Upper lobe of left lung (tissue), 6 donors: Measurements from ENCODE around the gene LIPC. TPM values are rescaled to one million over a fixed set of nuclear protein-coding genes. Genes with fewer than 3 reads are reported as not detected.
A peak's percentile ranks its signal among the peaks of the same experiment; 100 is the strongest.

Source experiments
- ATAC-seq, 2 donors: fragments of 200-7000 bp; cut with Tn5 transposase; one replicate each; pipeline ENCODE4 v1.9.1; 2022; ENCODE audit warnings: mild to moderate bottlenecking in 2 of 2, moderate library complexity in 2 of 2; ENCODE audit not compliant: low FRiP score in 2 of 2
- DNase-seq, 2 donors: peaks; one replicate each; pipeline ENCODE4 v3.0.0-alpha.2; 2019 to 2020
- H3K27ac ChIP-seq, 4 donors: fragments of 200-600 bp; sonication (generic); one replicate each; pipeline ENCODE4 v1.5.1; 2016 to 2019
- H3K27me3 ChIP-seq, 4 donors: fragments of 200-600 bp; sonication (generic); one replicate each; pipeline ENCODE4 v1.5.1; 2017 to 2019
- H3K36me3 ChIP-seq, 4 donors: fragments of 200-600 bp; sonication (generic); one replicate each; pipeline ENCODE4 v1.5.1; 2016 to 2019
- H3K4me1 ChIP-seq, 4 donors: fragments of 200-600 bp; sonication (generic); one replicate each; pipeline ENCODE4 v1.5.1; 2018 to 2019
- H3K4me3 ChIP-seq, 4 donors: fragments of 200-600 bp; sonication (generic); one replicate each; pipeline ENCODE4 v1.5.1; 2017 to 2019; ENCODE audit warnings: mild to moderate bottlenecking in 2 of 4, moderate library complexity in 1 of 4
- H3K9me3 ChIP-seq, 4 donors: fragments of 200-600 bp; sonication (generic); one replicate each; pipeline ENCODE4 v1.5.1; 2018 to 2019
- CTCF ChIP-seq, 6 experiments: fragments of 450-650 bp in 4 of 6; fragments of 200-600 bp in 2 of 6; sonication (generic) in 2 of 6; IDR thresholded peaks; one replicate each; pipeline ENCODE4 v1.5.1; 2016 to 2019; ENCODE audit warnings: antibody characterized with exemption in 6 of 6
- EP300 ChIP-seq, 4 donors: sonication (generic); formaldehyde crosslinking; IDR thresholded peaks; one replicate each; pipeline ENCODE4 v1.5.1; 2017; ENCODE audit warnings: antibody characterized with exemption in 4 of 4, control low read depth in 2 of 4
- POLR2A ChIP-seq, 4 donors: fragments of 450-650 bp; IDR thresholded peaks; one replicate each; pipeline ENCODE4 v1.5.1; 2016 to 2017; ENCODE audit warnings: antibody characterized with exemption in 4 of 4, mild to moderate bottlenecking in 2 of 4
- POLR2AphosphoS5 ChIP-seq, 2 donors: sonication (generic); formaldehyde crosslinking; IDR thresholded peaks; one replicate each; pipeline ENCODE4 v1.5.1; 2017; ENCODE audit warnings: antibody characterized with exemption in 2 of 2
- WGBS, 2 donors: methylation state at CpG; one replicate each; pipeline ENCODE4 v1.1.5; 2017 to 2018; 5-methylcytosine and 5-hydroxymethylcytosine counted together
- total RNA-seq, 6 donors: library from RNA; depleted of rRNA in 4 of 6; stranded (reverse); fragments of >200 nt in 4 of 6; gene quantifications; one replicate each; pipeline versions ENCODE4 v1.1.0 to v1.2.1, GENCODE V29; 2016 to 2021
- donor health status: DM: no; HTN: no; CAD: no; lungs with moderate emphysema.
- donor health status: DM: no; HTN: yes; CAD: no; lungs with severe emphysema.

The LIPC gene
- total RNA-seq, 6 donors from 2014 or later: 0.40 to 0.89 (median 0.75) TPM; not detected in 2

DNA sequence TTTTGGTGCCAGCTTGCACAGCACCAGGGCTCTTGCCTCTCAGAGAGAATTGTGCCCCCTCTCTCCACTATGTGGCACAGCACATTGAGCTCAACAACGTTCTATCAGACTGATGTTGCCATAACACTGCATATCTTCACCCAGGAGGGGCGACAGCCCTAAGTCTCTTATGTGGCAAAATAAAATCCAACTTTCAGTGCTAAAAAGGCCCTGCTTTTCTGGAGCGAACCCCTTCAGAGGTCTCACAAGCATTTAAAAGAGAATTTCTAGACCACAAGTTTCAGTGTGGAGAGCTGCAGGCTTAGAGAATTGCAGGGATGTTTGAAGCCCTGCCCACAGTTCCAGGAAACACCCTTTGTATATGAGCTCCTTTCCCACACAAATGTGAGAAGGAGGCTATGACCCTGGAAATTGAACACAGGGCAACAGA, 85.5 kb downstream of the LIPC start:
- Histone ChIP-seq H3K4me1 (peaks cover 10 to 29% (median 21%) of the 10 kb centered on the region in 4 donors), H3K4me3 (no peak overlapping the region), H3K36me3 (no peaks in the 10 kb centered on the region), H3K27me3 (no peaks in the 10 kb centered on the region), H3K9me3 (no peaks in the 10 kb centered on the region), H3K27ac (peak overlapping the region; percentile 52 to 82 (median 68))
- WGBS, 2 donors: 70 to 87% methylated on average over 3 of the region's 3 CpGs
- ATAC-seq (no peak), DNase-seq (no peak)
- TF ChIP-seq POLR2A (IDR thresholded peaks at IDR 0.05) (no peak), EP300 (IDR thresholded peaks at IDR 0.05) (no peak), CTCF (IDR thresholded peaks at IDR 0.05) (no peak), POLR2AphosphoS5 (IDR thresholded peaks at IDR 0.05) (no peak)

DNA sequence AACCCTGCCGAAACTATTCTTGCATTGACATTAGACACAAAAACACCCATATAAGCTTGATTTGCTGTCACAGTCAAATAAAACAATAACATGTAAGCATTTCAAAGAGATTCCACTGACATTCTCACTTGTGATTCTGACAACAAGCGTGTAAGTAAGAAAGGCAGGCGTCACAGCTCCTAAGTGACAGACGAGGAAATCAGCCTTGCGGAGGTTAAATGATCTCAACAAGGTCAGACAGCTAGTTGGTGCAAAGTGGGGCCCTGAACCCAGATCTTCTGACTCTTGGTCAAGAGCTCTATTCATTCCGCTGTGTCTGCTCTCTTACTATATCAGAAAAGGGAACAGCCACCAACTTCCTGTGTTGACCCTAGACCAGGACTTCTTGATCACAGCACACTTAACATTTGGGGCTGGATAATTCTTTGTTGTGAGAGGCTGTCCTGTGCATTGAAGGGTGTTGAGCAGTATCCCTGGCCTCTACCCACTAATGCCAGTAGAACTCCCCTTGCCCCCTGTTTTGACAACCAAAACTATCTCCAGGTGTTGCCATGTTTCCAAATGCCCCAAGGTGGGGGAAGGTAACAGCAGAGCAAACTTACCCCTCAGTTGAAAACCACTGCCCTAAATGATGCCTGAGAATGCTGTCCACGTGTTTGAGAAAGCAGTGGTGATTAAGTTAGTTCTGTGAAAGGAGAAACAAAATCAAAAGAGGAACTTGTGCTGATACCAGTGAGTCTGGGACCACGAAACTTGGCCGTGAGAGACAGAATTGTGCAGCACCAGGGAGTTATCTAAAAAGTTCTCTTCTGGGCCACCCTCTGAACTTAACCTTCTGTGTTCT, 86.1 kb downstream of the LIPC start:
- WGBS, 2 donors: 69 to 76% methylated on average over 9 of the region's 9 CpGs
- peak in 1 of 2 donors; percentile 41 for DNase-seq
- no peak for TF ChIP-seq CTCF (IDR thresholded peaks at IDR 0.05)
- peak in 1 of 4 donors; percentile 14 for TF ChIP-seq POLR2A (IDR thresholded peaks at IDR 0.05)

DNA sequence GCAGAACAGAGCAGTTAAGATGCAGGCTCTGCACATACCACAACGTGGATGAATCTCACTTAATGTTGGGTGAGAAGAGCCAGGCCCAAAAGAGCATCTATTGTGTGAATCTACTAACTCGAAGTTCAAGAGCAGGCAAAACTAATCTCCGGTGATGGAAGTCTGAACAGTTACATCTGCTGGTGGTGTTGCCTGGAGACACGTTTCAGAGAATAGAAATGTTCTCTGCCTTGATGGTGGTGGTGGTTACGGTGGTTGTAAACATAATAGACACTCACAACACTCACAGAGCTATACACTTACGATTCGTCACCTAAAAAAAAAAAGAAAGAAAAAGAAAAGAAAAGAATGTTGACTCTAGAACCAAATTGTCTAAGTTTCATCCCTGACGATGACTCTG, 86.8 kb downstream of the LIPC start:
- H3K36me3 ChIP-seq: no peaks in the 10 kb centered on the region
- 64 to 75% methylated on average over 7 to 8 of the region's 8 CpGs for WGBS, 2 donors
- H3K4me1 ChIP-seq: peaks cover 10 to 32% (median 21%) of the 10 kb centered on the region in 4 donors
- DNase-seq (no peak), ATAC-seq (no peak)
- no peak overlapping the region for H3K4me3 ChIP-seq
- H3K27ac ChIP-seq: peak overlapping the region; percentile 52 to 82 (median 68)
- H3K27me3 ChIP-seq: no peaks in the 10 kb centered on the region
- H3K9me3 ChIP-seq: no peaks in the 10 kb centered on the region
- no peak for TF ChIP-seq CTCF (IDR thresholded peaks at IDR 0.05)
- TF ChIP-seq POLR2A (IDR thresholded peaks at IDR 0.05): no peak
- TF ChIP-seq POLR2AphosphoS5 (IDR thresholded peaks at IDR 0.05): no peak
- no peak for TF ChIP-seq EP300 (IDR thresholded peaks at IDR 0.05)

More for the DNA sequence above, 86.1 kb downstream of the LIPC start:
- Histone ChIP-seq H3K36me3 (no peaks in the 10 kb centered on the region), H3K4me1 (peaks cover 10 to 32% (median 21%) of the 10 kb centered on the region in 4 donors), H3K9me3 (no peaks in the 10 kb centered on the region), H3K27ac (peak overlapping the region; percentile 52 to 82 (median 68)), H3K27me3 (no peaks in the 10 kb centered on the region), H3K4me3 (no peak overlapping the region)
- ATAC-seq: peak; percentile 23 to 42

GRCh38 chr15:58519516-58519915, 87.7 kb downstream of the LIPC start:
- 49 to 54% methylated on average over 5 of the region's 5 CpGs for WGBS, 2 donors
- no peak for DNase-seq
- no peaks in the 10 kb centered on the region for H3K27me3 ChIP-seq
- ATAC-seq: no peak
- H3K4me3 ChIP-seq: no peak overlapping the region
- peaks cover 10 to 32% (median 21%) of the 10 kb centered on the region in 4 donors for H3K4me1 ChIP-seq
- no peak overlapping the region for H3K27ac ChIP-seq
- H3K36me3 ChIP-seq: no peaks in the 10 kb centered on the region
- no peaks in the 10 kb centered on the region for H3K9me3 ChIP-seq
- no peak for TF ChIP-seq CTCF (IDR thresholded peaks at IDR 0.05)
- no peak for TF ChIP-seq EP300 (IDR thresholded peaks at IDR 0.05)
- no peak for TF ChIP-seq POLR2AphosphoS5 (IDR thresholded peaks at IDR 0.05)
- no peak for TF ChIP-seq POLR2A (IDR thresholded peaks at IDR 0.05)
